Fibroblast of lung (primary cell): ENCODE measurements around the gene ATP2B1.

ENCODE experiments used
- CTCF ChIP-seq, 2 donors: IDR thresholded peaks in 1 of 2; conservative IDR thresholded peaks in 1 of 2; 1 replicate in 1 of 2; 2 replicates in 1 of 2; pipeline ENCODE4 v1.5.1; 2011 to 2012; ENCODE audit warnings: low read length in 2 of 2, control low read depth in 1 of 2, inconsistent platforms in 1 of 2, low read depth in 1 of 2, mild to moderate bottlenecking in 1 of 2
- EZH2 ChIP-seq: IDR thresholded peaks from 2 replicates; pipeline ENCODE4 v1.5.1; 2012; ENCODE audit warnings: low read length, control low read depth, mild to moderate bottlenecking; ENCODE audit errors: missing control alignments

GRCh38 chr12:89568484-89568883 is 140.2 kb downstream of the ATP2B1 start:
- TF ChIP-seq CTCF (conservative IDR thresholded peaks at IDR 0.05 in 1 of 2, IDR thresholded peaks at IDR 0.05 in 1 of 2; ENCODE audit: low read depth in 1 of 2, low read length in 2 of 2) (no peak), EZH2 (no peak)
